Measurements from ENCODE around the gene GPHN.

DNA sequence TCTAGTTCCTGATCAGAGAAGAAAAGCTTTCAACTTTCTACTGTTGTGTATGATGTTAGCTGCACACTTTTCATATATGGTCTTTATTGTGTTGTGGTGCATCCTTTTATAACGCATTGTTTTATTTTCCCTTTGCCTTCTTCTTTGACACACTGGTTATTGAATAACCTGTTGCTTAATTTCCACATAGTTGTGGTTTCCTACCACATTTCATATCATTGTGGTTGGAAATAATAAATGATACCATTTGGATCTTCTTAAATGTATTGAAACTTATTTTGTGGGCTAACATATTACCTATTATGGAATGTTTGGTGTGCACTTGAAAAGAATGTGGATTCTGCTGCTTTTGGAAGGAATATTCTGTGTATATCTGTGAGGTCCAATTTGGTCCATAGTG, 64.9 kb downstream of the GPHN start:
- no peak for TF ChIP-seq CTCF (IDR thresholded peaks at IDR 0.05)
- TF ChIP-seq POLR2AphosphoS5 (IDR thresholded peaks at IDR 0.05) = no peak
- no peak for TF ChIP-seq POLR2A (IDR thresholded peaks at IDR 0.05)

Measured in prostate gland (tissue), 2 donors.